Panc1 (cell line): ENCODE results near the gene ZDHHC14. TPM values are rescaled to one million over a fixed set of nuclear protein-coding genes. Genes with fewer than 3 reads are reported as not detected.

Source experiments
- ATAC-seq: fragments of 200-7000 bp; cut with Tn5 transposase; 2 replicates; pipeline ENCODE4 v1.9.1; 2020; ENCODE audit warnings: mild to moderate bottlenecking, moderate library complexity
- BruUV-seq: library from RNA; stranded (reverse); fragments of 400-500 nt; replicated peaks from 2 replicates; lab custom pipeline; 2021; lab: Mats Ljungman, UMichigan
- CTCF ChIA-PET: fragments of 300-600 bp; sonication (Branson Sonifier 250); formaldehyde crosslinking; loops from one replicate; lab custom pipeline; 2022; ENCODE audit warnings: antibody characterized with exemption; lab: Charles Lee
- POLR2A ChIA-PET: fragments of 300-600 bp; sonication (Branson Sonifier 250); formaldehyde crosslinking; loops from one replicate; lab custom pipeline; 2022; ENCODE audit warnings: antibody characterized with exemption; lab: Charles Lee
- DNase-seq: peaks from one replicate; pipeline ENCODE4 v3.0.0-alpha.2; 2010; ENCODE audit warnings: low read depth, low spot score
- H3K27ac ChIP-seq: 2 replicates; pipeline ENCODE4 v1.5.1; 2011; ENCODE audit warnings: mild to moderate bottlenecking, low read length, inconsistent platforms
- H3K27me3 ChIP-seq: fragments of 200-500 bp; sonication (Bioruptor generic); 2 replicates; pipeline ENCODE4 v1.6.0; 2014; ENCODE audit warnings: low read length, inconsistent platforms; ENCODE audit not compliant: control insufficient read depth, insufficient read depth
- H3K36me3 ChIP-seq: fragments of 200-500 bp; sonication (Bioruptor generic); 2 replicates; pipeline ENCODE4 v1.5.1; 2014; ENCODE audit warnings: inconsistent platforms, mild to moderate bottlenecking, low read length, moderate library complexity; ENCODE audit not compliant: control insufficient read depth, insufficient read depth
- H3K4me1 ChIP-seq: 2 replicates; pipeline ENCODE4 v1.5.1; 2011; ENCODE audit warnings: inconsistent platforms, mild to moderate bottlenecking, low read length, moderate library complexity; ENCODE audit not compliant: control insufficient read depth, insufficient read depth
- H3K4me3 ChIP-seq, 2 experiments: 2 replicates each; pipeline ENCODE4 v1.5.1; 2011 to 2012; ENCODE audit warnings: low read depth in 2 of 2, low read length in 2 of 2, mild to moderate bottlenecking in 2 of 2, inconsistent platforms in 1 of 2, moderate library complexity in 1 of 2
- H3K9me3 ChIP-seq: fragments of 200-500 bp; sonication (Bioruptor generic); 2 replicates; pipeline ENCODE4 v1.5.1; 2014; ENCODE audit warnings: low read depth, mild to moderate bottlenecking, inconsistent platforms, low read length, moderate library complexity; ENCODE audit not compliant: control insufficient read depth, insufficient read depth
- POLR2AphosphoS5 ChIP-seq: IDR thresholded peaks from 2 replicates; pipeline ENCODE4 v1.6.1; 2012; ENCODE audit warnings: mild to moderate bottlenecking, low read depth, low read length, moderate library complexity
- SIN3A ChIP-seq: IDR thresholded peaks from 2 replicates; pipeline ENCODE4 v1.6.1; 2012; ENCODE audit warnings: low read depth, mild to moderate bottlenecking, low read length, moderate library complexity, borderline replicate concordance; ENCODE audit not compliant: insufficient read depth
- TCF7L2 ChIP-seq: IDR thresholded peaks from 2 replicates; pipeline ENCODE4 v1.6.1; 2011; ENCODE audit warnings: mild to moderate bottlenecking, low read depth, low read length, inconsistent platforms
- in situ Hi-C: cut with HindIII; loops from 2 replicates; pipeline ENCODE4 v1.10.0; 2016; ENCODE audit warnings: low sequenced_read_pairs, low pct_unique_long_range_greater_than_20kb
- intact Hi-C: fragments of 100-400 bp; cut with micrococcal nuclease; formaldehyde crosslinking; loops from one replicate; pipeline ENCODE4 v1.10.0; 2022; ENCODE audit not compliant: unreplicated experiment
- total RNA-seq: library from RNA; stranded (reverse); gene quantifications from one replicate; pipeline ENCODE4 v1.2.1, GENCODE V29; 2021; ENCODE audit not compliant: unreplicated experiment
- TF ChIP-seq, protein P1 (sequence below): fragments of 450-650 bp; IDR thresholded peaks from 2 replicates; pipeline ENCODE4 v1.5.1; 2017; ENCODE audit warnings: mild to moderate bottlenecking
- TF ChIP-seq, protein P2 (sequence below), 2 experiments: IDR thresholded peaks; 2 replicates each; pipeline ENCODE4 v1.6.1; 2011 to 2012; ENCODE audit warnings: low read depth in 2 of 2, control low read depth in 1 of 2, low read length in 1 of 2, mild to moderate bottlenecking in 1 of 2, moderate library complexity in 1 of 2; ENCODE audit not compliant: insufficient read depth in 1 of 2

The ZDHHC14 gene
- total RNA-seq, 1 experiment from 2014 or later = 19.9 TPM

DNA sequence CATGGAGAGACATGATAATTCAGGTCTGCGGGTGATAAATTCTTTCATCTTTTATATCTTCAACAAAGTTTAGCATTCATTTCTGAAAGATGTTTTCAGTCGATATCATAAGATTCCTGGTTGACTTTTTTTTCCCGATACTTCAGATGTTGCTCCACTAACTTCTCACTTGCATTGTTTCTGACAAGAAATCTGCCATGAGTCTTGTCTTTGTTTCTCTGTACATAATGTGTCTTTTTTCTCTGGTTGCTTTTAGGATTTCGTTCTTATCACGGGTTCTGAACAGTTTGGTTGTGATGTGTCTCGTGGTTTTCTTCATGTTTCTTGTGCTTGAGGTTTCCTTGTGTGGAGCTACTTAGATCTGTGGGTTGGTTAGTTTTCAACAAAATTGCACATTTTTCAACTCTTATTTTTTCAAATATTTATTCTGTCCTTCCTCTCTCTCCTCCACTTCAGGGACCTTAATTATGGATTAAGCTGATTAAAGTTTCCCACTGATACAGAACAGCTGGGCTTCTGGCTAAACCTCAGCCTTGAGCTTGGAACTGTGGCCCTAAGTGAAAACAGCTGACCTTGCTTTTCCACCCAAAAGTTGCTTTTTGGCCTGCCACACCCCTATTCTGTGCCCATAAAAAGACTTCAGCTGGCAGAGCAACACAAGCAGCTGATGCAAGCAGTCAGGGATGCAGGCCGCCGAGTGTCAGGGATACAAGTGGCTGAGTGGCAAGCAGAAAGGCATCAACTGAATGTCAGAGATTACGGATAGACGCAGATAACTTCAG, 344.2 kb downstream of the ZDHHC14 start:
- intact Hi-C loops (no loop called here), in situ Hi-C loops (no loop called here)
- ATAC-seq = no peak
- ChIA-PET POLR2A (no interaction called here), CTCF (no interaction called here)
- no peaks in the 10 kb centered on the region for H3K27me3 ChIP-seq
- no peak overlapping the region for H3K4me3 ChIP-seq
- DNase-seq = no peak
- no peaks in the 10 kb centered on the region for H3K4me1 ChIP-seq
- no TSS peak for BruUV-seq
- H3K9me3 ChIP-seq = peaks cover 8% of the 10 kb centered on the region; the same call in 1 of the 2 replicates
- no peak for TF ChIP-seq SIN3A
- TF ChIP-seq, protein P1, sequence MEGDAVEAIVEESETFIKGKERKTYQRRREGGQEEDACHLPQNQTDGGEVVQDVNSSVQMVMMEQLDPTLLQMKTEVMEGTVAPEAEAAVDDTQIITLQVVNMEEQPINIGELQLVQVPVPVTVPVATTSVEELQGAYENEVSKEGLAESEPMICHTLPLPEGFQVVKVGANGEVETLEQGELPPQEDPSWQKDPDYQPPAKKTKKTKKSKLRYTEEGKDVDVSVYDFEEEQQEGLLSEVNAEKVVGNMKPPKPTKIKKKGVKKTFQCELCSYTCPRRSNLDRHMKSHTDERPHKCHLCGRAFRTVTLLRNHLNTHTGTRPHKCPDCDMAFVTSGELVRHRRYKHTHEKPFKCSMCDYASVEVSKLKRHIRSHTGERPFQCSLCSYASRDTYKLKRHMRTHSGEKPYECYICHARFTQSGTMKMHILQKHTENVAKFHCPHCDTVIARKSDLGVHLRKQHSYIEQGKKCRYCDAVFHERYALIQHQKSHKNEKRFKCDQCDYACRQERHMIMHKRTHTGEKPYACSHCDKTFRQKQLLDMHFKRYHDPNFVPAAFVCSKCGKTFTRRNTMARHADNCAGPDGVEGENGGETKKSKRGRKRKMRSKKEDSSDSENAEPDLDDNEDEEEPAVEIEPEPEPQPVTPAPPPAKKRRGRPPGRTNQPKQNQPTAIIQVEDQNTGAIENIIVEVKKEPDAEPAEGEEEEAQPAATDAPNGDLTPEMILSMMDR = no peak
- TF ChIP-seq POLR2AphosphoS5 = no peak
- no peak for TF ChIP-seq TCF7L2
- TF ChIP-seq, protein P2, sequence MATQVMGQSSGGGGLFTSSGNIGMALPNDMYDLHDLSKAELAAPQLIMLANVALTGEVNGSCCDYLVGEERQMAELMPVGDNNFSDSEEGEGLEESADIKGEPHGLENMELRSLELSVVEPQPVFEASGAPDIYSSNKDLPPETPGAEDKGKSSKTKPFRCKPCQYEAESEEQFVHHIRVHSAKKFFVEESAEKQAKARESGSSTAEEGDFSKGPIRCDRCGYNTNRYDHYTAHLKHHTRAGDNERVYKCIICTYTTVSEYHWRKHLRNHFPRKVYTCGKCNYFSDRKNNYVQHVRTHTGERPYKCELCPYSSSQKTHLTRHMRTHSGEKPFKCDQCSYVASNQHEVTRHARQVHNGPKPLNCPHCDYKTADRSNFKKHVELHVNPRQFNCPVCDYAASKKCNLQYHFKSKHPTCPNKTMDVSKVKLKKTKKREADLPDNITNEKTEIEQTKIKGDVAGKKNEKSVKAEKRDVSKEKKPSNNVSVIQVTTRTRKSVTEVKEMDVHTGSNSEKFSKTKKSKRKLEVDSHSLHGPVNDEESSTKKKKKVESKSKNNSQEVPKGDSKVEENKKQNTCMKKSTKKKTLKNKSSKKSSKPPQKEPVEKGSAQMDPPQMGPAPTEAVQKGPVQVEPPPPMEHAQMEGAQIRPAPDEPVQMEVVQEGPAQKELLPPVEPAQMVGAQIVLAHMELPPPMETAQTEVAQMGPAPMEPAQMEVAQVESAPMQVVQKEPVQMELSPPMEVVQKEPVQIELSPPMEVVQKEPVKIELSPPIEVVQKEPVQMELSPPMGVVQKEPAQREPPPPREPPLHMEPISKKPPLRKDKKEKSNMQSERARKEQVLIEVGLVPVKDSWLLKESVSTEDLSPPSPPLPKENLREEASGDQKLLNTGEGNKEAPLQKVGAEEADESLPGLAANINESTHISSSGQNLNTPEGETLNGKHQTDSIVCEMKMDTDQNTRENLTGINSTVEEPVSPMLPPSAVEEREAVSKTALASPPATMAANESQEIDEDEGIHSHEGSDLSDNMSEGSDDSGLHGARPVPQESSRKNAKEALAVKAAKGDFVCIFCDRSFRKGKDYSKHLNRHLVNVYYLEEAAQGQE (IDR thresholded peaks at IDR 0.05; ENCODE audit: insufficient read depth in 1 of 2, low read depth in 2 of 2, low read length in 1 of 2) = no peak
- H3K27ac ChIP-seq = no peak overlapping the region
- no peaks in the 10 kb centered on the region for H3K36me3 ChIP-seq

DNA sequence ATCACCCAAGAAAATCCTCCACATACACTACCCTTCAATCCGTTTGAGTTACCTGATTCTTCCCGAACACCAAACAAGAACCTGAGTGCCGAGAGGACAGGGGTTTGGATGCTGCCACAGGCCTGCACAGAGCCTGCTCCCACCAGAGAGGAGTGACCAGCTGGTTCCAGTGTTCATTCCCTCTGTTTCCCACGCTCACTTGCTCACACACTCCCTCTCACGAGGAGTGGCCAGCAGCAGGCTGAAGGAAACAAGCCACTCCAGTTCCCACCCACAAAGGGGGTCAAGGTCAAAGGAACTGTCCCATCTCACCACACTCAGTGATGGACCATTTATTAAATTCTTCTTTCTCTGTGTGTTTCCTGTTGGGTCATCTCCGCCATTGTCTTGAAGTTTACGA, 344.8 kb downstream of the ZDHHC14 start:
- in situ Hi-C loops (no loop called here), intact Hi-C loops (no loop called here)
- Histone ChIP-seq H3K9me3 (peaks cover 8% of the 10 kb centered on the region; the same call in 1 of the 2 replicates), H3K27me3 (no peaks in the 10 kb centered on the region), H3K4me3 (no peak overlapping the region), H3K4me1 (no peaks in the 10 kb centered on the region), H3K36me3 (no peaks in the 10 kb centered on the region), H3K27ac (no peak overlapping the region)
- no peak for ATAC-seq
- DNase-seq = no peak
- TF ChIP-seq TCF7L2 = no peak
- TF ChIP-seq, protein P1 = no peak
- TF ChIP-seq POLR2AphosphoS5 = no peak
- TF ChIP-seq SIN3A = no peak
- TF ChIP-seq, protein P2 (IDR thresholded peaks at IDR 0.05; ENCODE audit: insufficient read depth in 1 of 2, low read depth in 2 of 2, low read length in 1 of 2) = no peak
- CTCF ChIA-PET = no interaction called here
- POLR2A ChIA-PET = no interaction called here
- no TSS peak for BruUV-seq
